ENCODE data around the gene TMEM69.

DNA sequence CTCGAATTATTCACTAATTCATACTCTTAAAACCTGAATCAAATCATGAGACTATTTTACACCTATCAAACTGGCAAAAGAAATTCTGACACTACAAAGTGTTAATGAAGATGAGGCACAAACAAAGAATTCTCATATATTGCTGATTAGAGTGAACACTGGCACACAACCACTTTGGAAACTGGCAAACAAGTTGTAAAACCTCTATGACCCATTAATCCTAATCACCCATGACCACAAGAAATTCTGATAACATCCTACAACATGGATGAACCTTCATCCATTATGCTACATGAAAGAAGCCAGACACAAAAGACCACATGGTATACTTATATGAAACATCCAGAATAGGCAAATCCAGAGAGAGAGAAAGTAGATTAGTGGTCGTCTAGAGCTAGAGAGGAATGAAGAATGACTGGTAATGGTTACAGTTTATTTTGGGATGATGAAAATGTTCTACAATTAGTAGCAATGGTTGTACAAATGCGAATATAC, 10.2 kb upstream of the TMEM69 start:
- TF ChIP-seq POLR2A (IDR thresholded peaks at IDR 0.05; ENCODE audit: low read depth, low read length) (no peak), POU2F2 (IDR thresholded peaks at IDR 0.05; ENCODE audit: low read depth, low read length) (no peak), PAX5 (IDR thresholded peaks at IDR 0.05; ENCODE audit: insufficient read depth, low read length, severe bottlenecking) (no peak), TAF1 (IDR thresholded peaks at IDR 0.05; ENCODE audit: low read depth, low read length) (no peak)

All from GM12891 (cell line).